ENCODE results near the gene ADCY3.

Gene ADCY3

GRCh38 chr2:24852026-24852425 lies 68.0 kb downstream of the ADCY3 start:
- FAIRE-seq = no peak
- no peak for DNase-seq (ENCODE audit: low spot score)

- no peak for FAIRE-seq
- DNase-seq (ENCODE audit: low spot score) = no peak
Measured at GRCh38 chr2:24850944-24851343, 69.1 kb downstream of the ADCY3 start.

GRCh38 chr2:24845691-24846090 lies 74.3 kb downstream of the ADCY3 start:
- FAIRE-seq (no peak), DNase-seq (ENCODE audit: low spot score) (no peak)

- DNase-seq (ENCODE audit: low spot score) (no peak), FAIRE-seq (no peak)
Measured at GRCh38 chr2:24844023-24844685, 75.9 kb downstream of the ADCY3 start.

GRCh38 chr2:24843330-24843860 lies 76.6 kb downstream of the ADCY3 start:
- DNase-seq (ENCODE audit: low spot score) = no peak
- no peak for FAIRE-seq

GRCh38 chr2:24842081-24843050 lies 77.7 kb downstream of the ADCY3 start:
- DNase-seq (ENCODE audit: low spot score) (no peak), FAIRE-seq (no peak)

GRCh38 chr2:24840962-24841945 lies 78.8 kb downstream of the ADCY3 start:
- DNase-seq (ENCODE audit: low spot score) = no peak
- no peak for FAIRE-seq

DNA sequence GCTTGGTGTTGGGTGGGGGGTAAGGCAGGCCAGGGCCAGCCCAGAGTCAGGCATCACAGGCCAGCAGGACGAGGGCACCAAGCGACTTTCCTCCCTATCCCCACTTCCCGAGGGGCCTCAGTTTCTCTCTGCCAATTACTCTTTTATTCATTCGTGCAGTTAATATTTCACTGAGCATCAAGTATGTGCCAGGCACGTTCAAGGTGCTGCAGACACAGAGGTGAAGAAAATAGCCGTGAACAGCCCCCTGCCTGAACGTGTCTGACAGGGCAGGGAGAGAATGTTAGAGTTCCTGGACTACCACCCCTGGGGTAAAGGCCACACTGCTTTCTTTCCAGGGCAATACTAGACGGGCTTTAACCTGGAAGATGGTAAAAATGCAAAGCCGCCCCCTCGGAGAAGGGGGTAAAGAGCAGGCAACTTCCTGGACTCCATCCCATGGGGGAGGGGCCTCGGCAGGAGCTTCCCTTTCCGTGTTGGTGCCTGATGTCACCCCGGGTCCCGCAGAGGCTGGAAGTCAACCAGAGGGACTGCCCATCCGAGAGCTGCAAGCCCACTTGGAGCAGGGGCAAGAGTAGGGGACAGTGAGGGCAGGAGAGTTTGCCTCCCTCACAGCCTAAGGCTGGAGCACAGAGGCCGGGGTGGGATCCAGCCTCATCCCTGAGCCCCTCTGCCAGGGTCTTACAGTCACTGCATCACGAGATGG lies 79.7 kb downstream of the ADCY3 start:
- no peak for FAIRE-seq
- no peak for DNase-seq (ENCODE audit: low spot score)

DNA sequence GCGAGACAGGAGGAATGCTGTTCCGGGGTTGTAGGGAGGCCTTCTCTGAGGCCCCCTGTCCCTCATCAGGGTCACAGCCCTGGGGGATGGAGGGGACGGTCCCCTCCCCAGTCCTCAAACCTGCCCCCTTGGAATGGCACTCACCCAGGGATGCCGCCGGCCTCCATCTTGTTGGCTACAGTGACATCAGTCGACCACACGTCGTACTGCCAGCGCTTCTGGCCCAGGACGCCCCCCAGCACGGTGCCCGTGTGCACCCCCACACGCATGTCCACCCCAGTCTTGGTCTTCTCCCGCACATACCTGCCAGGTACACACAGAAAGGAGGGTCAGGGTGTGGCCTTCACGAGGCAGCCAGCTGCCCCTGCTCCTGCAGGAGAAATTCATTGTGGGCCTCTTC lies 80.3 kb downstream of the ADCY3 start:
- DNase-seq (ENCODE audit: low spot score) (no peak), FAIRE-seq (no peak)

DNA sequence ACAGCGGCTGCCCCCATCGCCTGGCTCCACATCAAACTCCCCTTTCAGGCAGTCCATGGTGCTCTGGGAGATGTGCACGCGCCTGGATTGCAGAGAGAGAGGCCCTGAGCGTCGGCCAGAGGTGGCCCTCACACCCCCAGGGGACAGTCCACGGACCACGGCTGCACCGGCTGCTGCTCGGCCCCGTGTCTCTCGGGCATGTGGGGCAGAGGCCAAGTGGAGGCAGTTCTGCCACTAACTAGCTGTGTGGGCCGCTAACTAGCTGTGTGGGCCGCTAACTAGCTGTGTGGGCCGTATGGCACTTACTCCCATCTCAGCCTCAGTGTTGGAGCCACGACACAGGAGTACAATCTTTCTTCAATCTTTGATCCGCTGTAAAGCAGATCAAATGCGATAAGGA lies 81.5 kb downstream of the ADCY3 start:
- FAIRE-seq = no peak
- DNase-seq (ENCODE audit: low spot score) = no peak

DNA sequence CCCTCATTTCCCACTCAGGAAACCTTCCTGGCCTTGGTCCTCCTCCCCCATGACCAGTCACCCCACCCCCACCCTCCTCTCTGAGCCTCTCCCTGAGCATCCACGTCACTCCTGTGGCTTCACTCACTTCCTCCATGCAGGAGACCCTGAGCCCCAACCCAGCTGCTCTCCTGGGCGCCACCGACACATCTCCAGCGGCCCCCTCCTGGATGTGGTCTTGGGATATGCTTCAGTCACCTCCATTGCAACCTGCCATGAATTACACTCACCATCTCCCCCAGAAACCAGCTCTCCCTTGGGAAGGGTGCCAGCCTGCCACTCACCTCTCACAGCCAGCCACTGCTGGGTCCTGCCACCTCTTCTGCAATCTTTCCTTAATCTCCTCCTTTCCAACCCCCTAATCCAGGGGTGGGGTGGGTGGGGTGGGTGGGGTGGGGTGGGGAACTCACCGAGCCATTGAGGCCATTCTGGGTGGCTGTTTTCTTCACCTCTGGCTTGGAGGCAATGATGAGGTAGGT lies 82.0 kb downstream of the ADCY3 start:
- DNase-seq (ENCODE audit: low spot score) (no peak), FAIRE-seq (no peak)

DNA sequence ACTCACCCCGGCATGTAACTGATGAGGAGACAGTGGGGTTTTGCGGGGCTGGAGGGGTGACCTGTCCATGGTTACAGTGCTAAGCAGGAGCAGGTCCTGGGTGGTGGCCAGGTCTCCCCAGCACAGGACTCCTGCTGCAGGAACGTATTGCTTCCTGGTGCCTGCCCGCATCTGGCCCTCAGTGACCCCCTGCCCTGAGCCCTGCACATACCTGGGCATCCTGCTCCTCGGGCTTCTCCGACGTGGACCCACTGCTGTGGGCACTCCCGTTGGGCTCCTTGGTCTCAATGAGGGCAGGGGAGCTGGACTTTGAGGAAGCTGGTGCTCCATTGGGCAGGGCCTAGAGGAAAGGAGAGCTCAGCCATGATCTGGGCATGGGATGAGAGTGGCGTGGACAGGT lies 83.3 kb downstream of the ADCY3 start:
- DNase-seq (ENCODE audit: low spot score) (no peak), FAIRE-seq (no peak)

DNA sequence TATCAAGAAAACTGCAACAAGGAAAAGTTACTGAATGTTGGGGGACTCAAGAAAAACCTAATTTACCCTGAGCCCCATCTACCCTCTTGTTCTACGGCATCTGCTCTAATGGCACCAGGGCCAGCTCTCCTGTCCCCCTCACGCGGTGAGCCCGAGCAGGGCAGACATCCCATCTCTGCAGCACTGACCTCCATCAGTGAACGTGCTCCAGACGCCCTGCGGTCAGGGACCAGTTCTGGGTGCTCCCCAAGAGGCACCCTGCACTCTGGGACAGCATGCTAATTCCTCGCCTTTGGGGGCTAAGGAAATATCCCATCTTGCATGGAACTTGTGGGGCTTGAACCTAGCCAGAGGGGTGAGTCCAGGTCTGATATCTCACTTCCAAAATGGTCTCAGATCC lies 83.8 kb downstream of the ADCY3 start:
- no peak for FAIRE-seq
- no peak for DNase-seq (ENCODE audit: low spot score)

DNA sequence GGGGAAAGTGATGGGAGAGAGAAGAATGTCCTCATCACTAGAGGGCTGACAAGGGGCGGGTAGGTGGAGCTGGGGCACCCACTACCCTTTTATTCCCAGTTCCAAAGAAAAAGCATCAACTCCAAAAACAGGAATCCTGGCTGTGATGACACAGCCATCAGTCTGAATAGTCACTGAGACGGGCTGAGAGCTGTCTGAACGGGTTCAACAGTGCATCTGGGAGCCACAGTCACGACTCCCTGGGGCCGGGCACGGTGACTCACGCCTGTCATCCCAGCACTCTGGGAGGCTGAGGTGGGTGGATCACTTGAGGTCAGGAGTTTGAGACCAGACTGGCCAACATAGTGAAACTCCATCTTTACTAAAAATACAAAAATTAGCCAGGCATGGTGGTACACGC lies 84.6 kb downstream of the ADCY3 start:
- peak; percentile 76 for FAIRE-seq

DNA sequence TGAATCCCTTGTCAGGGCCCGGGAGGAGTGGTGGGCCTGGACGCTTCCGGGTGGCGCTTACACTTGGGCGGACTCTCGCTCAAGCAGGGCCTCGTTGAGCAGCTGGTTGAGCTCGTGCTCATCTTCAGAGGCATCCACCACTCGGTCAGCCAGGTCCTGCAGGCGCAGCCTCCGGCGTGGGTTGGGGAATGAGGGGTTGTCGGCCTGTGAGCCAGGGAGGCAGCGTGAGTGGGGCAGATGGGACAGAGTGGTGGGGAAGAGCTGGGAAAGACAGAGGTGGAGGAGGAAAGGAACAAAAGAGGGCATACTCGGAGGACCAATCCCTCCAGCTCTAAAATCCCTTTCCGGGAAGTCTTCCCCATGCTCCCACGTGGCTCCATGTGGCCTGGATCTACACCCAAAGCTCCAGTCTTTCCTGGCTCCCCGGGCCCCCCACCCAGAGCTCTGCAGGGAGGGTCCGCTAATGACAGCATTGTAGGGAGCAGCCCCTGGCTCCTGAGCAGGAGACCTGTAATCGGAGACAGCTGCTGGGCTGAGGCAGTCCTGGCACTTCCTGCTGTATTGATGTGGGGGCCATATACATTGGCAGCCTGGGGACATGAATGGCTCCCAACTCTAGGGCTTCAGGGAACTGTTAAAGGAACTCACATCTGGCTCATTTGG lies 85.2 kb downstream of the ADCY3 start:
- DNase-seq (ENCODE audit: low spot score) (no peak), FAIRE-seq (no peak)

More for the DNA sequence above, 84.6 kb downstream of the ADCY3 start:
- DNase-seq (ENCODE audit: low spot score) = peak; percentile 71

GRCh38 chr2:24833821-24834732 lies 86.0 kb downstream of the ADCY3 start:
- no peak for DNase-seq (ENCODE audit: low spot score)
- no peak for FAIRE-seq

- DNase-seq (ENCODE audit: low spot score) = no peak
- FAIRE-seq = no peak
Measured at GRCh38 chr2:24832931-24833701, 86.9 kb downstream of the ADCY3 start.

DNA sequence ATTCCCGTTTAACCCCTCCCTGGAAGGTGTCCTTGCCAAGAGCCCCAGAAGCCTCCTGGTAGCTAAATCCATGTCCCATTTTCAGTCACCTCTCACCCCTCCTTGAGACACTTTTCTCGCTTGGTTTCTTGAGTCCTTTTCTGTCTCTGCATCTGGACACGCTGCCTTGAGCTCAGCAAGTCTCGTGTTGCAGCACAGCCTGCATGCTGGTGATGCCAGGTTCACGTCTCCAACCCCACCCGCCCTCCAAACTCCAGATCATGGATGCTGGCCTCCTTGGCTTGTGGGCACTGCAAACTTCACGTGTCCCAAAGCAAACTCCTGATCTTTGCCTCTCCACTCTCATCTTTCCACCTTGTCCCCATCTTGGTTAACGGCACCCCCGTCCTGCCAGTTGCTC lies 87.5 kb downstream of the ADCY3 start:
- DNase-seq (ENCODE audit: low spot score) = no peak

More for the DNA sequence above, 87.5 kb downstream of the ADCY3 start:
- FAIRE-seq = no peak
